GM19099 (cell line): ENCODE results near the gene TBC1D8.

Source experiments
- POLR2A ChIP-seq: IDR thresholded peaks from 3 replicates; pipeline ENCODE4 v1.6.1; 2011; ENCODE audit warnings: low read depth; ENCODE audit not compliant: insufficient read length; ENCODE audit errors: extremely low read depth

Gene TBC1D8

DNA sequence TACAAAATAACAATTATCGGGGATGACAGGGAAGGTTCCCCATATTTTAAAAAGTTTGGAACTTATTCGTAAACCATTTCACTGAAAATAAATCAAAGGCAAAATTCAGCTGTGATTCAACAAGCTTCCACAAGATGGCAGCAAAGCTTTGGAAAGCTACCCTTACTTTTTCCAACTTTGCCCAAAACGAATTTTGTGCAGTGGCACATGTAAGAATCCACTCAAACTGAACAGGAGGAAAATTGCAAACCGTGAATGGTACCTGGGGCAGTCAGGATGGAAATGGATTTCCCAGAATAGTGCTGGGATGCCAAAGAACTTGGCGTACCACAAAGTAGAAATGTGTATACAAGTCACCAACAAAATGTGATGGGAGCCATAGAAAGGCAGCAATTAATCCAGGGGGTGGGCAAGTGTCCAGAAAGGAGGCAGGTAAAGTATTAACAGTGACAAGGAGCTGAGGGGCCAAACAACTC is 138.4 kb downstream of the TBC1D8 start:
- TF ChIP-seq POLR2A, result no peak

DNA sequence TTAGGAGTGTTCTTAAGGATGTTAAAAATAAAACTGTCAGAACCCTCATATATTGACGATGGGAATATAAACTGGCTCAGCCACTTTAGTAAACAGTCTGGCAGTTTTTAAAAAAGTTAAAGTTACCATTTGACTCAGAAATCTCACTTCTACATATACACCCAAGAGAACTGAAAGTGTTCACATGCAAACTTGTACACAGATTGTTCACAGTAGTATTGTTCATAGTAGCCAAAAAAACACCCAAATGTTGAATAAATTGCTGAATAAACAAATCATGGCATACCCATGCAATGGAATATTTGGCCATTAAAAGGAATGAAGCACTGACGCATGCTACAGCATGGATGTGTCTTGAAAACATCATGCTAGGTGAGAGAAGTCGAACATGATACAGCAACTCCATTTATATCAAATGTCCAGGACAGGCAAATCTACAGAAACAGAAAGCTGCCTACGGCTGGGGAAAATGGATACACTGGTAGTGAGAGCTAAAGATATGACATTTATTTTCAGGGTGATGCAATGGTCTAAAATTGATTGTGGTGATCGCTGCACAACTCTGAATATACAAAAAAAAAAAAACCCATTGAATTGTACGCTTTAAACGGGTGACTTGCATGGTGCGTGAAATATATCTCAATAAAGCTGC is 139.0 kb downstream of the TBC1D8 start:
- TF ChIP-seq POLR2A, result no peak

- TF ChIP-seq POLR2A, result no peak
These were observed 140.0 kb downstream of the TBC1D8 start for GRCh38 chr2:101011152-101011551.

- peak; percentile 39 for TF ChIP-seq POLR2A
These were observed 143.5 kb downstream of the TBC1D8 start for GRCh38 chr2:101007415-101008345.

- no peak for TF ChIP-seq POLR2A
These were observed 145.0 kb downstream of the TBC1D8 start for GRCh38 chr2:101006065-101006715.

DNA sequence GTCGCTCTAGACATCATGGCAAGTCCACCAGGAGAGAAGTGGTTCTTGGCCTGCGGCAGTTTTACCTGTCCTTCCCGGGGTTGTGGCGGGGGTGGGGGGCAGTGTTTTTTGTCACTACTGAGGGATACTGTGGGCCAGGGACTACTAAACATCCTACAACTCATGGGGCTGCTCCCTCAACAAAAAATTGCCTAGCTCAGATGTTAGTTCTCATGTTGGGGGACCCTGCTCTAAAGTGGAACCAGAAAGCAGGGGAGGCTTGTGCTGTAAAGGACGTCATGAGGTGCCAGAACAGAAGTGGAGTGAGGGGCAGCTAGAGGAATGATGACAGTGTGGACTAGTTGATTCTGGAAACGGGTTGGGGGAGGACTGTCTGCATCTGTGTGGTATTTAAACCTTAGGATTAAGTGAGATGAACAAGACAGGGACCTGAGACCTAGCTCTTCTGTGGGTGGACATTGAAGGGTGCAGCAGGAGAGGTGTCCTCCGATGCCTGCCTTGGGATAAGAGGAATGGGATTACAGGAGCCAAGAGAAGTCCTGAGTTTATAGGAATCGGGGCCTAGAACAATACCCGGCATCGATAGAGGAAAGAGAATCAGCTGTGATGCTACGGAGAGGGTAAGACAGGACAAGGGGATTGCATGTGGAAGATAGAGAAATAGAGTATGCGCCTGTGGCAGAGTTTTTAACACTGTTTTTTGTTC is 146.4 kb downstream of the TBC1D8 start:
- TF ChIP-seq POLR2A, result no peak

GRCh38 chr2:101003278-101003775 is 147.9 kb downstream of the TBC1D8 start:
- no peak for TF ChIP-seq POLR2A

DNA sequence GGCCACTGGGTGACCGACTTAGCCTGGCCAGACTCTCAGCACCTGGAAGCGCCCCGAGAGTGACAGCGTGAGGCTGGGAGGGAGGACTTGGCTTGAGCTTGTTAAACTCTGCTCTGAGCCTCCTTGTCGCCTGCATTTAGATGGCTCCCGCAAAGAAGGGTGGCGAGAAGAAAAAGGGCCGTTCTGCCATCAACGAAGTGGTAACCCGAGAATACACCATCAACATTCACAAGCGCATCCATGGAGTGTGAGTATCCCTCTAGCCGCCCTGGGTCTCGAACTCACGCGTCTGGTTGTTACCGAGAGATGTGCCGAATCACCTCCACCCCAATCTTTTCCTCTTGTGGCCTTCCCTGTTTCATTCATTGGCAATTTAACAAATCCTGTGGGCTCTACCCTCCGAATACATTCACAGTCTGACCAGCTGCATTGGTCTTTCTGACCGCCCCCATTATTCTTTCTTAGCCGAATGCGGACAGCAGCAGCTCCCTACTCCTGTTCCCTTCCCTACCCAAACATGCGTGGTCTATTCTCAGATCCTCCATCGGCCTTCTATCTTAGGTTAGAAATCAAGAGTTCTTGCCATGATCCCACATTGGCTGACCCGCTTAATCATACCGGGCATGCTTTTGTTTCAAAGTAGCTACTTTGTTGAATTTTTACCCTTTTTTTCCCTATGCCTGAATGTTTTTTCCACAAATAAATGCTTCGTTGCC is 148.5 kb downstream of the TBC1D8 start:
- no peak for TF ChIP-seq POLR2A

GRCh38 chr2:101001691-101002561 is 149.3 kb downstream of the TBC1D8 start, which contains the start of gene RPL31:
TSS of gene RPL31 (plus strand) at chr2:101002289. CDS start at chr2:101002702, 413 bp downstream.
- TF ChIP-seq POLR2A, result peak; percentile 99

GRCh38 chr2:100999995-101000394 is 151.2 kb downstream of the TBC1D8 start:
- no peak for TF ChIP-seq POLR2A

DNA sequence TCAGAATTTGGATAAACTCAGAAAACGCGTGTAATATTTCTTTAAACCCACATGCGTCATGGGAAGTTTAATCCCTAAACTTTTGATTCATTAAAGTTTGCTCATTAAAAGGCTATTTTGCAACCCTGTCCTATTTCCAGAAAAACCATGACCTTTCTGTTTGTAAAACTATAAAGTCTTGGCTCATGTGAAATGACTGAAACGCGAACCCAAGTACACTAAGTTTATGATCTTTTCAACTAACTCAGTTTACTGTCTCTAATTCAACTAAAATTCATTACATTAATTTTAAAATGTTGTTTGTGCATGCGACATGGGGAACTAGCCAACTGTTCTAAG is 153.0 kb downstream of the TBC1D8 start:
- no peak for TF ChIP-seq POLR2A

DNA sequence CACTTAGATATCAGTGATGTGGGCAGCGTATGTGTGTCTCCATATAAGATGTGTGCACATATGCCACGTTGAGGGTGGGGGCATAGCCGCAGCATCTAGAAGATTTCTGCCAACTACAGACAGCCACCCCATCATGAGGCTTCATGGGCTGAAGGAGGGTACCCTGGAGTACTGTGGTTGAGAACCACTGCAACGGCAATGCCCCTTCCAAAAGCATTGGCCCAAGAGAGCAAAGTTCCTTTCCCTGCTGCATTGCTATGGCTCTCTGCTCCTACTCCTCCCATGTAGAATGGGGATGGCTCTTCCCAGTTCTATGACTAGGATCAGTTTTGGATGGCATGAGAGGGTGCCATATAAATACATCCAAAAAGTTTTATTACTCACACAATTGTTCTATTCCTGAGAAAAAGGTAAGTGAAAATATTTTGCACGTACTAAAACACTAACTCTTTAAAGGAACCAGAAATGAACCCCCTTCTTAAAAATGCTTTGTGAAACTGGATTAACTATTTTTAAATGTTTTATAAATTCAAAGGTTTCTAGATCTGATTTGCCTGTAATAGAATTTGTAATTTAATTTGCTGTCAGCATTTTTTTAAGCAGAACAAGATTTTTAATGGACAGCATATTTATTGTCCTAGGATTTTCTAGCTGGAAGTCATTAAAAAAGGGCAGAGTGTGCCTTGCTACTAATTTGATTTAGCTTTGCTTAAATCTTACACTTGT is 153.5 kb downstream of the TBC1D8 start:
- TF ChIP-seq POLR2A, result no peak

GRCh38 chr2:100995309-100996075 is 155.7 kb downstream of the TBC1D8 start:
- TF ChIP-seq POLR2A, result no peak
